DMS 273 (cell line): ENCODE data around the gene CSDE1.

Source experiments
- DNase-seq: peaks from one replicate; lab custom pipeline; 2025; ENCODE audit not compliant: unreplicated experiment; lab: John Stamatoyannopoulos, UW

The CSDE1 gene

GRCh38 chr1:114668373-114668772, 89.4 kb downstream of the CSDE1 start:
- no peak for DNase-seq

GRCh38 chr1:114666954-114667353, 90.8 kb downstream of the CSDE1 start:
- no peak for DNase-seq
